HCT116 (cell line): ENCODE data around the gene ZBTB38. TPM values are rescaled to one million over a fixed set of nuclear protein-coding genes. Genes with fewer than 3 reads are reported as not detected.

ENCODE experiments used
- ATAC-seq: fragments of 200-7000 bp; cut with Tn5 transposase; 2 replicates; pipeline ENCODE4 v1.9.1; 2020; ENCODE audit warnings: mild to moderate bottlenecking, moderate library complexity
- BruUV-seq: library from RNA; stranded (reverse); fragments of 400-500 nt; replicated peaks from 2 replicates; lab custom pipeline; 2021; lab: Mats Ljungman, UMichigan
- CTCF ChIA-PET: fragments of 300-600 bp; sonication (Branson Sonifier 250); formaldehyde crosslinking; loops from one replicate; lab custom pipeline; 2021; ENCODE audit warnings: antibody characterized with exemption; lab: Charles Lee
- POLR2A ChIA-PET: fragments of 300-600, 350-600 bp; sonication (Branson Sonifier 250); formaldehyde crosslinking; loops from one replicate; lab custom pipeline; 2021; ENCODE audit warnings: antibody characterized with exemption; lab: Charles Lee
- RAD21 ChIA-PET, 2 experiments: fragments of 300-600 bp; sonication (Branson Sonifier 250); formaldehyde crosslinking; loops; one replicate each; lab custom pipeline; 2023; ENCODE audit warnings: low total read pairs in 2 of 2; ENCODE audit not compliant: uncharacterized antibody in 2 of 2, unreplicated experiment in 2 of 2, low non-redundant PET in 1 of 2; lab: Charles Lee
- DNase-seq: peaks from one replicate; pipeline ENCODE4 v3.0.0-alpha.2; 2010; ENCODE audit warnings: low read depth, low spot score
- H2AFZ ChIP-seq: fragments of 200-600 bp; shearing (Covaris generic), sonication (generic); 2 replicates; pipeline ENCODE4 v1.6.1; 2017; ENCODE audit warnings: low read depth, mixed run types, mixed read lengths, antibody characterized with exemption, low read length; ENCODE audit not compliant: poor library complexity, severe bottlenecking
- H3K27ac ChIP-seq: 2 replicates; pipeline ENCODE4 v1.5.1; 2012; ENCODE audit warnings: low read depth, low read length
- H3K27me3 ChIP-seq: fragments of 200-600 bp; sonication (generic); 2 replicates; pipeline ENCODE4 v1.6.1; 2016; ENCODE audit warnings: mixed run types, low read length, mixed read lengths; ENCODE audit not compliant: insufficient read depth
- H3K36me3 ChIP-seq, 2 experiments: fragments of 200-500 bp in 1 of 2; fragments of 200-600 bp in 1 of 2; sonication (Bioruptor generic) in 1 of 2; sonication (generic) in 1 of 2; 2 replicates each; pipeline versions ENCODE4 v1.5.1 to v1.6.1; 2014 to 2016; ENCODE audit warnings: low read length in 2 of 2, inconsistent platforms in 1 of 2, mixed read lengths in 1 of 2, mixed run types in 1 of 2; ENCODE audit not compliant: insufficient read depth in 2 of 2, control insufficient read depth in 1 of 2
- H3K4me1 ChIP-seq, 2 experiments: fragments of 200-600 bp in 1 of 2; sonication (generic) in 1 of 2; 2 replicates each; pipeline versions ENCODE4 v1.5.1 to v1.6.1; 2012 to 2017; ENCODE audit warnings: low read length in 2 of 2, inconsistent platforms in 1 of 2, mild to moderate bottlenecking in 1 of 2, mixed read lengths in 1 of 2, mixed run types in 1 of 2, moderate library complexity in 1 of 2; ENCODE audit not compliant: insufficient read depth in 2 of 2, control insufficient read depth in 1 of 2
- H3K4me2 ChIP-seq: fragments of 200-600 bp; sonication (generic); 2 replicates; pipeline ENCODE4 v1.6.1; 2017; ENCODE audit warnings: mixed run types, low read length, mixed read lengths
- H3K4me3 ChIP-seq, 2 experiments: fragments of 200-600 bp in 1 of 2; sonication (generic) in 1 of 2; replicated peaks in 1 of 2; 2 replicates each; pipeline ENCODE4 v1.5.1; 2011 to 2016; ENCODE audit warnings: low read length in 2 of 2, control low read depth in 1 of 2, low read depth in 1 of 2, mild to moderate bottlenecking in 1 of 2, mixed read lengths in 1 of 2, mixed run types in 1 of 2
- H3K79me2 ChIP-seq: fragments of 200-600 bp; sonication (generic); 2 replicates; pipeline ENCODE4 v1.6.1; 2017; ENCODE audit warnings: mild to moderate bottlenecking, mixed run types, low read length, moderate library complexity, mixed read lengths; ENCODE audit not compliant: insufficient read depth
- H3K9ac ChIP-seq: fragments of 200-600 bp; sonication (generic); 2 replicates; pipeline ENCODE4 v1.6.1; 2016; ENCODE audit warnings: low read length, mixed read lengths
- H3K9me2 ChIP-seq: fragments of 200-600 bp; sonication (generic), shearing (Covaris generic); 2 replicates; pipeline ENCODE4 v1.6.1; 2017; ENCODE audit warnings: mixed run types, mild to moderate bottlenecking, moderate library complexity; ENCODE audit not compliant: insufficient read depth
- H3K9me3 ChIP-seq, 2 experiments: fragments of 200-500 bp in 1 of 2; fragments of 200-600 bp in 1 of 2; sonication (Bioruptor generic) in 1 of 2; sonication (generic) in 1 of 2; 2 replicates each; pipeline ENCODE4 v1.6.1; 2014 to 2017; ENCODE audit warnings: low read length in 2 of 2, mixed read lengths in 2 of 2, inconsistent platforms in 1 of 2, low read depth in 1 of 2, mild to moderate bottlenecking in 1 of 2, mixed run types in 1 of 2, moderate library complexity in 1 of 2; ENCODE audit not compliant: control insufficient read depth in 1 of 2, insufficient read depth in 1 of 2
- H4K20me1 ChIP-seq: fragments of 200-600 bp; sonication (generic), shearing (Covaris generic); 2 replicates; pipeline ENCODE4 v1.6.1; 2017; ENCODE audit warnings: mixed run types, mild to moderate bottlenecking, moderate library complexity; ENCODE audit not compliant: insufficient read depth
- CBX3 ChIP-seq: IDR thresholded peaks from 2 replicates; pipeline ENCODE4 v1.6.1; 2012; ENCODE audit warnings: low read depth
- ELF1 ChIP-seq: IDR thresholded peaks from 2 replicates; pipeline ENCODE4 v1.6.1; 2012; ENCODE audit warnings: low read depth, borderline replicate concordance
- EZH2 ChIP-seq: fragments of 200-600 bp; sonication (generic); IDR thresholded peaks from 2 replicates; pipeline ENCODE4 v1.6.1; 2017; ENCODE audit warnings: antibody characterized with exemption, mixed run types
- EZH2phosphoT487 ChIP-seq: fragments of 200-600 bp; IDR thresholded peaks from 2 replicates; pipeline ENCODE4 v1.6.1; 2018; ENCODE audit warnings: antibody characterized with exemption, borderline replicate concordance
- JUND ChIP-seq: IDR thresholded peaks from 2 replicates; pipeline ENCODE4 v1.6.1; 2012
- POLR2A ChIP-seq: IDR thresholded peaks from 2 replicates; pipeline ENCODE4 v1.7.0; 2011; ENCODE audit warnings: borderline replicate concordance; ENCODE audit not compliant: insufficient read depth, insufficient read length; ENCODE audit errors: extremely low read depth
- POLR2AphosphoS5 ChIP-seq: IDR thresholded peaks from 2 replicates; pipeline ENCODE4 v1.6.1; 2011; ENCODE audit warnings: mild to moderate bottlenecking, low read depth, low read length, moderate library complexity
- RAD21 ChIP-seq: IDR thresholded peaks from 2 replicates; pipeline ENCODE4 v1.6.1; 2012; ENCODE audit warnings: low read depth, mild to moderate bottlenecking
- REST ChIP-seq: IDR thresholded peaks from 2 replicates; pipeline ENCODE4 v1.6.1; 2012; ENCODE audit warnings: low read depth
- SIN3A ChIP-seq: IDR thresholded peaks from 2 replicates; pipeline ENCODE4 v1.6.1; 2012; ENCODE audit warnings: low read depth
- SP1 ChIP-seq: IDR thresholded peaks from 2 replicates; pipeline ENCODE4 v1.6.1; 2012; ENCODE audit warnings: low read depth
- SRF ChIP-seq: IDR thresholded peaks from 2 replicates; pipeline ENCODE4 v1.6.1; 2012; ENCODE audit warnings: low read depth
- TCF7L2 ChIP-seq: IDR thresholded peaks from 2 replicates; pipeline ENCODE4 v1.7.0; 2011; ENCODE audit warnings: borderline replicate concordance, inconsistent platforms; ENCODE audit not compliant: insufficient read depth, insufficient read length; ENCODE audit errors: extremely low read depth
- YY1 ChIP-seq: IDR thresholded peaks from 2 replicates; pipeline ENCODE4 v1.6.1; 2011; ENCODE audit warnings: low read length, low read depth, moderate library complexity, mild to moderate bottlenecking; ENCODE audit not compliant: insufficient replicate concordance; ENCODE audit errors: extremely low read depth
- ZBTB33 ChIP-seq: IDR thresholded peaks from 2 replicates; pipeline ENCODE4 v1.6.1; 2011; ENCODE audit warnings: mild to moderate bottlenecking, low read length, moderate library complexity; ENCODE audit not compliant: insufficient replicate concordance; ENCODE audit errors: extremely low read depth
- ZFX ChIP-seq: fragments of 450-650 bp; IDR thresholded peaks from 2 replicates; pipeline ENCODE4 v1.6.1; 2017
- ZNF274 ChIP-seq: fragments of 200-500 bp; sonication (Bioruptor generic); IDR thresholded peaks from 2 replicates; pipeline ENCODE4 v1.6.1; 2014; ENCODE audit warnings: mild to moderate bottlenecking, low read depth, low read length, inconsistent platforms
- intact Hi-C: fragments of 100-400 bp; cut with micrococcal nuclease; formaldehyde crosslinking; loops from 2 replicates; pipeline ENCODE4 v1.10.0; 2022
- total RNA-seq: library from RNA; stranded (reverse); gene quantifications from one replicate; pipeline ENCODE4 v1.2.1, GENCODE V29; 2021; ENCODE audit not compliant: unreplicated experiment
- TF ChIP-seq, protein P1 (sequence below): IDR thresholded peaks from 2 replicates; pipeline ENCODE4 v1.6.1; 2012
- TF ChIP-seq, protein P2 (sequence below), 3 experiments: fragments of 200-600 bp in 1 of 3; sonication (generic) in 1 of 3; IDR thresholded peaks in 2 of 3; conservative IDR thresholded peaks in 1 of 3; 2 replicates each; pipeline ENCODE4 v1.5.1; 2012 to 2017; ENCODE audit warnings: low read depth in 2 of 3, low read length in 2 of 3, antibody characterized with exemption in 1 of 3, borderline replicate concordance in 1 of 3, control low read depth in 1 of 3, mild to moderate bottlenecking in 1 of 3, mixed read lengths in 1 of 3, mixed run types in 1 of 3, moderate library complexity in 1 of 3; ENCODE audit not compliant: insufficient read depth in 1 of 3

The ZBTB38 gene
- total RNA-seq, 1 experiment from 2014 or later, result 33.5 TPM

DNA sequence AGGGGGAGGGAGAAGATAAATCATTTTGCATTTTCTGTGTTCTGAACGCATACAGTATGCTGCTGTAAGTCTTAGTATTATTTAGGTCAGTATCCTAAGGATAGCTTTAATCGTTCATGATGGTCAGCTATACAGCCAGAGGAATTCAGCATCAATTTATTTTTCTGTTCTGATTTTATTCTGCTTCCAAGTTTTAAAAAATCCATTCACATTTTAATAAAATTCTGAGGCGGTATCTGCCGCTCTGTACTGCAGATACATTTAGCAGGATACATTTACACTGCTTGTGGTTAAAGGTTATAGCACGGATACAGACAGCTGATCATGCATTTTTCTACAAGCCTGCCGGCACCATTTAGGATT lies 17.8 kb downstream of the ZBTB38 start:
- CTCF ChIA-PET, result no interaction called here
- H3K36me3 ChIP-seq, result no peaks in the 10 kb centered on the region; a peak in 1 of 4 replicates
- no peaks in the 10 kb centered on the region for H4K20me1 ChIP-seq
- BruUV-seq, result no TSS peak
- no peaks in the 10 kb centered on the region for H3K27me3 ChIP-seq
- no peak overlapping the region for H2AFZ ChIP-seq
- no peak overlapping the region for H3K27ac ChIP-seq
- H3K4me1 ChIP-seq, result no peaks in the 10 kb centered on the region
- H3K4me2 ChIP-seq, result no peak overlapping the region
- POLR2A ChIA-PET, result no interaction called here
- no peak overlapping the region for H3K4me3 ChIP-seq
- intact Hi-C loops, result no loop called here
- no peaks in the 10 kb centered on the region for H3K79me2 ChIP-seq
- DNase-seq, result no peak
- no peak overlapping the region for H3K9ac ChIP-seq
- RAD21 ChIA-PET, result no interaction called here
- TF ChIP-seq SIN3A (no peak), YY1 (no peak), POLR2A (no peak), POLR2AphosphoS5 (no peak), EZH2phosphoT487 (no peak), ELF1 (no peak), EZH2 (no peak), ZBTB33 (no peak), TCF7L2 (no peak), CBX3 (no peak), JUND (no peak), SP1 (no peak), REST (no peak), RAD21 (no peak), ZNF274 (no peak), ZFX (no peak), SRF (no peak)
- TF ChIP-seq, protein P1, sequence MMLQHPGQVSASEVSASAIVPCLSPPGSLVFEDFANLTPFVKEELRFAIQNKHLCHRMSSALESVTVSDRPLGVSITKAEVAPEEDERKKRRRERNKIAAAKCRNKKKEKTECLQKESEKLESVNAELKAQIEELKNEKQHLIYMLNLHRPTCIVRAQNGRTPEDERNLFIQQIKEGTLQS, result no peak
- TF ChIP-seq, protein P2, sequence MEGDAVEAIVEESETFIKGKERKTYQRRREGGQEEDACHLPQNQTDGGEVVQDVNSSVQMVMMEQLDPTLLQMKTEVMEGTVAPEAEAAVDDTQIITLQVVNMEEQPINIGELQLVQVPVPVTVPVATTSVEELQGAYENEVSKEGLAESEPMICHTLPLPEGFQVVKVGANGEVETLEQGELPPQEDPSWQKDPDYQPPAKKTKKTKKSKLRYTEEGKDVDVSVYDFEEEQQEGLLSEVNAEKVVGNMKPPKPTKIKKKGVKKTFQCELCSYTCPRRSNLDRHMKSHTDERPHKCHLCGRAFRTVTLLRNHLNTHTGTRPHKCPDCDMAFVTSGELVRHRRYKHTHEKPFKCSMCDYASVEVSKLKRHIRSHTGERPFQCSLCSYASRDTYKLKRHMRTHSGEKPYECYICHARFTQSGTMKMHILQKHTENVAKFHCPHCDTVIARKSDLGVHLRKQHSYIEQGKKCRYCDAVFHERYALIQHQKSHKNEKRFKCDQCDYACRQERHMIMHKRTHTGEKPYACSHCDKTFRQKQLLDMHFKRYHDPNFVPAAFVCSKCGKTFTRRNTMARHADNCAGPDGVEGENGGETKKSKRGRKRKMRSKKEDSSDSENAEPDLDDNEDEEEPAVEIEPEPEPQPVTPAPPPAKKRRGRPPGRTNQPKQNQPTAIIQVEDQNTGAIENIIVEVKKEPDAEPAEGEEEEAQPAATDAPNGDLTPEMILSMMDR (IDR thresholded peaks at IDR 0.05 in 2 of 3, conservative IDR thresholded peaks at IDR 0.05 in 1 of 3; ENCODE audit: borderline replicate concordance in 1 of 3, insufficient read depth in 1 of 3, low read depth in 2 of 3, low read length in 2 of 3), result no peak
- H3K9me2 ChIP-seq, result no peaks in the 10 kb centered on the region
- no peak for ATAC-seq
- no peaks in the 10 kb centered on the region for H3K9me3 ChIP-seq
